CD4-positive, alpha-beta T cell (primary cell): ENCODE results near the gene TMIE. TPM values are rescaled to one million over a fixed set of nuclear protein-coding genes. Genes with fewer than 3 reads are reported as not detected.
"Not testable (repeated sequence)": the region's sequence is repeated elsewhere in the genome, so short reads cannot be mapped to it uniquely, and the experiment has no call there.

Experiments
- ATAC-seq: fragments of 200-7000 bp; cut with Tn5 transposase; one replicate; pipeline ENCODE4 v1.10.0; 2022; ENCODE audit warnings: mild to moderate bottlenecking; ENCODE audit not compliant: poor library complexity
- CTCF ChIA-PET: fragments of 350-600 bp; sonication (Branson Sonifier 250); formaldehyde crosslinking; loops from one replicate; lab custom pipeline; 2021; ENCODE audit warnings: antibody characterized with exemption, inconsistent platforms; lab: Charles Lee
- POLR2A ChIA-PET: fragments of 350-600 bp; sonication (Branson Sonifier 250); formaldehyde crosslinking; loops from one replicate; lab custom pipeline; 2021; ENCODE audit warnings: antibody characterized with exemption, inconsistent platforms; lab: Charles Lee
- DNase-seq, 14 experiments: peaks; one replicate each; pipeline ENCODE4 v3.0.0-alpha.2; 2013 to 2020; ENCODE audit warnings: mixed read lengths in 2 of 14
- H3K27ac ChIP-seq, 2 donors: one replicate each; pipeline versions ENCODE4 v1.5.1 to v1.7.0; 2013; ENCODE audit warnings: low read length in 2 of 2, low read depth in 1 of 2, mild to moderate bottlenecking in 1 of 2
- H3K27me3 ChIP-seq, 2 experiments: 1 replicate in 1 of 2; 2 replicates in 1 of 2; pipeline versions ENCODE4 v1.6.1 to v1.7.0; 2013; ENCODE audit warnings: low read length in 2 of 2, control low read depth in 1 of 2, mild to moderate bottlenecking in 1 of 2, moderate library complexity in 1 of 2; ENCODE audit not compliant: insufficient read depth in 2 of 2, control insufficient read depth in 1 of 2
- H3K36me3 ChIP-seq: one replicate; pipeline ENCODE4 v1.6.1; 2013; ENCODE audit warnings: low read length, control low read depth; ENCODE audit not compliant: insufficient read depth
- H3K4me1 ChIP-seq: one replicate; pipeline ENCODE4 v1.6.1; 2013; ENCODE audit warnings: low read length, control low read depth; ENCODE audit not compliant: insufficient read depth
- H3K4me3 ChIP-seq: one replicate; pipeline ENCODE4 v1.5.1; 2013; ENCODE audit warnings: mild to moderate bottlenecking, low read length, moderate library complexity
- H3K9me3 ChIP-seq, 2 experiments: 1 replicate in 1 of 2; 2 replicates in 1 of 2; pipeline versions ENCODE4 v1.6.1 to v1.7.0; 2013; ENCODE audit warnings: low read length in 2 of 2, mild to moderate bottlenecking in 2 of 2, control low read depth in 1 of 2, moderate library complexity in 1 of 2; ENCODE audit not compliant: control insufficient read depth in 1 of 2, insufficient read depth in 1 of 2
- H3K27ac Mint-ChIP-seq: one replicate; pipeline ENCODE4 v1.8.0; 2020; ENCODE audit warnings: mixed read lengths
- H3K27me3 Mint-ChIP-seq: one replicate; pipeline ENCODE4 v1.8.0; 2021; ENCODE audit warnings: mixed read lengths
- H3K36me3 Mint-ChIP-seq: one replicate; pipeline ENCODE4 v1.8.0; 2021; ENCODE audit warnings: low read depth, mixed read lengths
- H3K4me1 Mint-ChIP-seq: one replicate; pipeline ENCODE4 v1.8.0; 2021; ENCODE audit warnings: low read depth, mixed read lengths
- H3K4me3 Mint-ChIP-seq: one replicate; pipeline ENCODE4 v1.8.0; 2020; ENCODE audit warnings: mild to moderate bottlenecking, mixed read lengths
- H3K9me3 Mint-ChIP-seq: one replicate; pipeline ENCODE4 v1.8.0; 2020; ENCODE audit warnings: mixed read lengths
- intact Hi-C, 2 experiments: fragments of 100-400 bp; cut with DNase I in 1 of 2; cut with micrococcal nuclease in 1 of 2; formaldehyde crosslinking; loops; one replicate each; pipeline versions ENCODE4 v1.15.1 to v1.9.0; 2023 to 2025; cut with DNase I, micrococcal nuclease
- total RNA-seq, 174 experiments: library from RNA in 2 of 174; stranded (reverse) in 2 of 174; gene quantifications; one replicate each; pipeline ENCODE4 v1.2.3 and lab custom pipeline; 2021 to 2026
- TF ChIP-seq, protein P1 (sequence below): fragments of 200-600 bp; IDR thresholded peaks from one replicate; pipeline ENCODE4 v1.8.0; 2022; ENCODE audit warnings: antibody characterized with exemption, mild to moderate bottlenecking

The TMIE gene
- total RNA-seq, 2 experiments from 2014 or later: 0.92 to 1.2 TPM

DNA sequence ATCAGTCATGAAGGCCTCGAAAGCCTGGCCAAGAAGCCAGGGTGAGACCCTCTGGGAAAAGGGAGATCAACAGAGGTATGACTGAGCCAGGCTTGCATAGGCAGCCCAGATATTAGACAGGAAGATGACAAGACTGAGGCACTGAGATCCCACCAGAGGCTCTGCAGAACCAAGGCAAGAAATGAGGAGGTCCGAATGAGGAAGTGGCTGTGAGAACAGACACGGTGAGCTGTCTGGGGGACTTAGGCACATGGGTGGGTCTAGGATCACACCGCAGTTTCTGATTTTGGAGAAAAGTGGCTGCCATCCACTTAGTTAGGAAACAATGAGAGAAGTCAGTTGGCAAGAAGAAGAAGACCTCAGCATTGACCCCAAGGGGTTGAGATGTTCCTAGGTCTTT lies 47.9 kb downstream of the TMIE start:
- Mint-ChIP-seq H3K9me3 (no peaks in the 10 kb centered on the region), H3K27ac (no peak overlapping the region), H3K36me3 (no peaks in the 10 kb centered on the region), H3K4me1 (peaks cover 10% of the 10 kb centered on the region), H3K4me3 (no peak overlapping the region), H3K27me3 (no peaks in the 10 kb centered on the region)
- ChIA-PET CTCF (no interaction called here), POLR2A (no interaction called here)
- H3K4me3 ChIP-seq: no peak overlapping the region
- ATAC-seq (no peak), DNase-seq (no peak)
- H3K36me3 ChIP-seq: no peaks in the 10 kb centered on the region
- H3K4me1 ChIP-seq: no peaks in the 10 kb centered on the region
- TF ChIP-seq, protein P1, sequence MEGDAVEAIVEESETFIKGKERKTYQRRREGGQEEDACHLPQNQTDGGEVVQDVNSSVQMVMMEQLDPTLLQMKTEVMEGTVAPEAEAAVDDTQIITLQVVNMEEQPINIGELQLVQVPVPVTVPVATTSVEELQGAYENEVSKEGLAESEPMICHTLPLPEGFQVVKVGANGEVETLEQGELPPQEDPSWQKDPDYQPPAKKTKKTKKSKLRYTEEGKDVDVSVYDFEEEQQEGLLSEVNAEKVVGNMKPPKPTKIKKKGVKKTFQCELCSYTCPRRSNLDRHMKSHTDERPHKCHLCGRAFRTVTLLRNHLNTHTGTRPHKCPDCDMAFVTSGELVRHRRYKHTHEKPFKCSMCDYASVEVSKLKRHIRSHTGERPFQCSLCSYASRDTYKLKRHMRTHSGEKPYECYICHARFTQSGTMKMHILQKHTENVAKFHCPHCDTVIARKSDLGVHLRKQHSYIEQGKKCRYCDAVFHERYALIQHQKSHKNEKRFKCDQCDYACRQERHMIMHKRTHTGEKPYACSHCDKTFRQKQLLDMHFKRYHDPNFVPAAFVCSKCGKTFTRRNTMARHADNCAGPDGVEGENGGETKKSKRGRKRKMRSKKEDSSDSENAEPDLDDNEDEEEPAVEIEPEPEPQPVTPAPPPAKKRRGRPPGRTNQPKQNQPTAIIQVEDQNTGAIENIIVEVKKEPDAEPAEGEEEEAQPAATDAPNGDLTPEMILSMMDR: no peak
- intact Hi-C loops: no loop called here
- no peaks in the 10 kb centered on the region for H3K27me3 ChIP-seq
- no peak overlapping the region for H3K27ac ChIP-seq
- H3K9me3 ChIP-seq: no peaks in the 10 kb centered on the region

DNA sequence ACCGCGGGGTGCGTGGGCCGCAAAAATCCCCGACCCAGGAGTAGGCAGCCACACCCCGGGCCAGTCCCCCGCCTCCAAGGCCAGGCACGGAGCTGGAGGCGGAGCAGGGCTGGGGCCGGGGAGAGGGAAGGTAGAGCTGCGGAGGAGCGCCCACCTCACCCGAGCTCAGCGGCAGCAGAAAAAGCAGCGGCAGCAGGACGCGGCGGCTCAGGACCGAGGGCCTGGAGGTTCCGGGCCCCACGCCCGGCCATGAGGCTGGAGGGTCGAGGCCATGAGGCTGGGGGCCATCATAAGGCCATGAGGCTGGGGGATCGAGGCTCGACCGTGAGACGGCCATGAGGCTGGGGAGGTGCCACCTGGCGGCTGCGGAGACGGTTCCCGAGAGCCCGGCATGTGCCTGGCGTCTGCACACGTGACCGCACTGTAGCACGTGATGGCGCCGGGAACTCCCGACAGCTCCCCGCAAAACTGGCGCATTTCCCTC lies 49.4 kb downstream of the TMIE start:
- POLR2A ChIA-PET: no interaction called here
- intact Hi-C loops: no loop called here
- peaks cover 10% of the 10 kb centered on the region for H3K4me1 Mint-ChIP-seq

DNA sequence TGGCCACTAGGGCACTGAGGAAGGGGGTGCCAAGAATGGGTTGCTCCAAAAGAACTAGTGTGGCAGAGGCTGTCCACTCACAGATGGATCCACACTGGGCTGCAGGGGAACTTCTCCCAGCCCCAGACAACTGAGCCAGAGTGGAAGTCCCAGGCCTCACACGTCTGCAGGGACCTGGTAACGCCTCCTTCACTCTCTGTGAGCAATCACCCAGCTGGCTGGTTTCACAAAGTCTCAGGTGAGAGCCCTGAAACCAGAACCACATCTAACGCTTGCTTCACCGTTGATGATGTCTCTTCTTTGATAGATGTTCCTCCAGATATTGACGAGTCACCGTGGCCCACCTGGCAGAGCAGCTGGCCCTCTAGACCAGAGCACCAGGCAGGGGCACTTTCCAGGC lies 51.9 kb downstream of the TMIE start:
- peak in 3 of 14 experiments; percentile 10 to 17 (median 16) for DNase-seq

More for the DNA sequence above, 49.4 kb downstream of the TMIE start:
- ATAC-seq (no peak), DNase-seq (no peak)
- no peak overlapping the region for H3K4me3 Mint-ChIP-seq
- CTCF ChIA-PET: no interaction called here
- Histone ChIP-seq H3K4me1 (no peaks in the 10 kb centered on the region), H3K36me3 (no peaks in the 10 kb centered on the region), H3K9me3 (no peaks in the 10 kb centered on the region), H3K27ac (no peak overlapping the region), H3K4me3 (no peak overlapping the region), H3K27me3 (peaks cover 0 to 4% of the 10 kb centered on the region in 2 experiments)
- H3K27me3 Mint-ChIP-seq: no peaks in the 10 kb centered on the region
- no peaks in the 10 kb centered on the region for H3K9me3 Mint-ChIP-seq
- TF ChIP-seq, protein P1: no peak
- H3K36me3 Mint-ChIP-seq: no peaks in the 10 kb centered on the region
- H3K27ac Mint-ChIP-seq: no peak overlapping the region

GRCh38 chr3:46755646-46756045 lies 54.5 kb downstream of the TMIE start:
- Mint-ChIP-seq H3K9me3 (no peaks in the 10 kb centered on the region), H3K4me1 (peaks cover 10% of the 10 kb centered on the region), H3K4me3 (no peak overlapping the region), H3K36me3 (no peaks in the 10 kb centered on the region), H3K27me3 (no peaks in the 10 kb centered on the region), H3K27ac (no peak overlapping the region)
- no peak for DNase-seq
- H3K4me3 ChIP-seq: no peak overlapping the region
- no peak for ATAC-seq
- POLR2A ChIA-PET: no interaction called here
- intact Hi-C loops: no loop called here
- peaks cover 0 to 4% of the 10 kb centered on the region in 2 experiments for H3K27me3 ChIP-seq
- no peaks in the 10 kb centered on the region for H3K4me1 ChIP-seq
- TF ChIP-seq, protein P1: no peak
- no peak overlapping the region for H3K27ac ChIP-seq
- no peaks in the 10 kb centered on the region for H3K9me3 ChIP-seq
- no peaks in the 10 kb centered on the region for H3K36me3 ChIP-seq
- CTCF ChIA-PET: no interaction called here

More for the DNA sequence above, 51.9 kb downstream of the TMIE start:
- H3K4me3 Mint-ChIP-seq, H3K27me3 Mint-ChIP-seq, H3K4me1 Mint-ChIP-seq, H3K27ac Mint-ChIP-seq, H3K9me3 Mint-ChIP-seq, H3K4me1 ChIP-seq, H3K9me3 ChIP-seq, H3K27ac ChIP-seq, H3K36me3 ChIP-seq, POLR2A ChIA-PET, H3K4me3 ChIP-seq, H3K36me3 Mint-ChIP-seq, H3K27me3 ChIP-seq, CTCF ChIA-PET: not testable (repeated sequence)
- peak; percentile 91 for ATAC-seq
- intact Hi-C loops: loop anchor here in 1 of 2 experiments (2.0 kb wide), 1 partner anchor 58 kb away; no protein-coding TSS in a partner anchor
